HCT116 (cell line): ENCODE measurements around the gene GPR85. TPM values are rescaled to one million over a fixed set of nuclear protein-coding genes. Genes with fewer than 3 reads are reported as not detected.

ENCODE experiments used
- ATAC-seq: fragments of 200-7000 bp; cut with Tn5 transposase; 2 replicates; pipeline ENCODE4 v1.9.1; 2020; ENCODE audit warnings: mild to moderate bottlenecking, moderate library complexity
- BruUV-seq: library from RNA; stranded (reverse); fragments of 400-500 nt; replicated peaks from 2 replicates; lab custom pipeline; 2021; lab: Mats Ljungman, UMichigan
- CTCF ChIA-PET: fragments of 300-600 bp; sonication (Branson Sonifier 250); formaldehyde crosslinking; loops from one replicate; lab custom pipeline; 2021; ENCODE audit warnings: antibody characterized with exemption; lab: Charles Lee
- POLR2A ChIA-PET: fragments of 300-600, 350-600 bp; sonication (Branson Sonifier 250); formaldehyde crosslinking; loops from one replicate; lab custom pipeline; 2021; ENCODE audit warnings: antibody characterized with exemption; lab: Charles Lee
- RAD21 ChIA-PET, 2 experiments: fragments of 300-600 bp; sonication (Branson Sonifier 250); formaldehyde crosslinking; loops; one replicate each; lab custom pipeline; 2023; ENCODE audit warnings: low total read pairs in 2 of 2; ENCODE audit not compliant: uncharacterized antibody in 2 of 2, unreplicated experiment in 2 of 2, low non-redundant PET in 1 of 2; lab: Charles Lee
- DNase-seq: peaks from one replicate; pipeline ENCODE4 v3.0.0-alpha.2; 2010; ENCODE audit warnings: low read depth, low spot score
- H2AFZ ChIP-seq: fragments of 200-600 bp; shearing (Covaris generic), sonication (generic); 2 replicates; pipeline ENCODE4 v1.6.1; 2017; ENCODE audit warnings: low read depth, mixed run types, mixed read lengths, antibody characterized with exemption, low read length; ENCODE audit not compliant: poor library complexity, severe bottlenecking
- H3K27ac ChIP-seq: 2 replicates; pipeline ENCODE4 v1.5.1; 2012; ENCODE audit warnings: low read depth, low read length
- H3K27me3 ChIP-seq: fragments of 200-600 bp; sonication (generic); 2 replicates; pipeline ENCODE4 v1.6.1; 2016; ENCODE audit warnings: mixed run types, low read length, mixed read lengths; ENCODE audit not compliant: insufficient read depth
- H3K36me3 ChIP-seq, 2 experiments: fragments of 200-500 bp in 1 of 2; fragments of 200-600 bp in 1 of 2; sonication (Bioruptor generic) in 1 of 2; sonication (generic) in 1 of 2; 2 replicates each; pipeline versions ENCODE4 v1.5.1 to v1.6.1; 2014 to 2016; ENCODE audit warnings: low read length in 2 of 2, inconsistent platforms in 1 of 2, mixed read lengths in 1 of 2, mixed run types in 1 of 2; ENCODE audit not compliant: insufficient read depth in 2 of 2, control insufficient read depth in 1 of 2
- H3K4me1 ChIP-seq, 2 experiments: fragments of 200-600 bp in 1 of 2; sonication (generic) in 1 of 2; 2 replicates each; pipeline versions ENCODE4 v1.5.1 to v1.6.1; 2012 to 2017; ENCODE audit warnings: low read length in 2 of 2, inconsistent platforms in 1 of 2, mild to moderate bottlenecking in 1 of 2, mixed read lengths in 1 of 2, mixed run types in 1 of 2, moderate library complexity in 1 of 2; ENCODE audit not compliant: insufficient read depth in 2 of 2, control insufficient read depth in 1 of 2
- H3K4me2 ChIP-seq: fragments of 200-600 bp; sonication (generic); 2 replicates; pipeline ENCODE4 v1.6.1; 2017; ENCODE audit warnings: mixed run types, low read length, mixed read lengths
- H3K4me3 ChIP-seq, 2 experiments: fragments of 200-600 bp in 1 of 2; sonication (generic) in 1 of 2; replicated peaks in 1 of 2; 2 replicates each; pipeline ENCODE4 v1.5.1; 2011 to 2016; ENCODE audit warnings: low read length in 2 of 2, control low read depth in 1 of 2, low read depth in 1 of 2, mild to moderate bottlenecking in 1 of 2, mixed read lengths in 1 of 2, mixed run types in 1 of 2
- H3K79me2 ChIP-seq: fragments of 200-600 bp; sonication (generic); 2 replicates; pipeline ENCODE4 v1.6.1; 2017; ENCODE audit warnings: mild to moderate bottlenecking, mixed run types, low read length, moderate library complexity, mixed read lengths; ENCODE audit not compliant: insufficient read depth
- H3K9ac ChIP-seq: fragments of 200-600 bp; sonication (generic); 2 replicates; pipeline ENCODE4 v1.6.1; 2016; ENCODE audit warnings: low read length, mixed read lengths
- H3K9me2 ChIP-seq: fragments of 200-600 bp; sonication (generic), shearing (Covaris generic); 2 replicates; pipeline ENCODE4 v1.6.1; 2017; ENCODE audit warnings: mixed run types, mild to moderate bottlenecking, moderate library complexity; ENCODE audit not compliant: insufficient read depth
- H3K9me3 ChIP-seq, 2 experiments: fragments of 200-500 bp in 1 of 2; fragments of 200-600 bp in 1 of 2; sonication (Bioruptor generic) in 1 of 2; sonication (generic) in 1 of 2; 2 replicates each; pipeline ENCODE4 v1.6.1; 2014 to 2017; ENCODE audit warnings: low read length in 2 of 2, mixed read lengths in 2 of 2, inconsistent platforms in 1 of 2, low read depth in 1 of 2, mild to moderate bottlenecking in 1 of 2, mixed run types in 1 of 2, moderate library complexity in 1 of 2; ENCODE audit not compliant: control insufficient read depth in 1 of 2, insufficient read depth in 1 of 2
- H4K20me1 ChIP-seq: fragments of 200-600 bp; sonication (generic), shearing (Covaris generic); 2 replicates; pipeline ENCODE4 v1.6.1; 2017; ENCODE audit warnings: mixed run types, mild to moderate bottlenecking, moderate library complexity; ENCODE audit not compliant: insufficient read depth
- ATF3 ChIP-seq: IDR thresholded peaks from 2 replicates; pipeline ENCODE4 v1.6.1; 2012
- CBX3 ChIP-seq: IDR thresholded peaks from 2 replicates; pipeline ENCODE4 v1.6.1; 2012; ENCODE audit warnings: low read depth
- CEBPB ChIP-seq: IDR thresholded peaks from 2 replicates; pipeline ENCODE4 v1.6.1; 2012; ENCODE audit warnings: low read depth
- CTCF ChIP-seq, 3 experiments: fragments of 200-600 bp in 1 of 3; sonication (generic) in 1 of 3; IDR thresholded peaks in 2 of 3; conservative IDR thresholded peaks in 1 of 3; 2 replicates each; pipeline ENCODE4 v1.5.1; 2012 to 2017; ENCODE audit warnings: low read depth in 2 of 3, low read length in 2 of 3, antibody characterized with exemption in 1 of 3, borderline replicate concordance in 1 of 3, control low read depth in 1 of 3, mild to moderate bottlenecking in 1 of 3, mixed read lengths in 1 of 3, mixed run types in 1 of 3, moderate library complexity in 1 of 3; ENCODE audit not compliant: insufficient read depth in 1 of 3
- EGR1 ChIP-seq: IDR thresholded peaks from 2 replicates; pipeline ENCODE4 v1.6.1; 2012; ENCODE audit warnings: low read depth
- ELF1 ChIP-seq: IDR thresholded peaks from 2 replicates; pipeline ENCODE4 v1.6.1; 2012; ENCODE audit warnings: low read depth, borderline replicate concordance
- EZH2 ChIP-seq: fragments of 200-600 bp; sonication (generic); IDR thresholded peaks from 2 replicates; pipeline ENCODE4 v1.6.1; 2017; ENCODE audit warnings: antibody characterized with exemption, mixed run types
- EZH2phosphoT487 ChIP-seq: fragments of 200-600 bp; IDR thresholded peaks from 2 replicates; pipeline ENCODE4 v1.6.1; 2018; ENCODE audit warnings: antibody characterized with exemption, borderline replicate concordance
- FOSL1 ChIP-seq: IDR thresholded peaks from 2 replicates; pipeline ENCODE4 v1.6.1; 2012; ENCODE audit warnings: low read depth
- JUND ChIP-seq: IDR thresholded peaks from 2 replicates; pipeline ENCODE4 v1.6.1; 2012
- MAX ChIP-seq: IDR thresholded peaks from 2 replicates; pipeline ENCODE4 v1.6.1; 2012
- POLR2A ChIP-seq: IDR thresholded peaks from 2 replicates; pipeline ENCODE4 v1.7.0; 2011; ENCODE audit warnings: borderline replicate concordance; ENCODE audit not compliant: insufficient read depth, insufficient read length; ENCODE audit errors: extremely low read depth
- REST ChIP-seq: IDR thresholded peaks from 2 replicates; pipeline ENCODE4 v1.6.1; 2012; ENCODE audit warnings: low read depth
- SIN3A ChIP-seq: IDR thresholded peaks from 2 replicates; pipeline ENCODE4 v1.6.1; 2012; ENCODE audit warnings: low read depth
- SRF ChIP-seq: IDR thresholded peaks from 2 replicates; pipeline ENCODE4 v1.6.1; 2012; ENCODE audit warnings: low read depth
- TCF7L2 ChIP-seq: IDR thresholded peaks from 2 replicates; pipeline ENCODE4 v1.7.0; 2011; ENCODE audit warnings: borderline replicate concordance, inconsistent platforms; ENCODE audit not compliant: insufficient read depth, insufficient read length; ENCODE audit errors: extremely low read depth
- YY1 ChIP-seq: IDR thresholded peaks from 2 replicates; pipeline ENCODE4 v1.6.1; 2011; ENCODE audit warnings: low read length, low read depth, moderate library complexity, mild to moderate bottlenecking; ENCODE audit not compliant: insufficient replicate concordance; ENCODE audit errors: extremely low read depth
- ZBTB33 ChIP-seq: IDR thresholded peaks from 2 replicates; pipeline ENCODE4 v1.6.1; 2011; ENCODE audit warnings: mild to moderate bottlenecking, low read length, moderate library complexity; ENCODE audit not compliant: insufficient replicate concordance; ENCODE audit errors: extremely low read depth
- ZNF274 ChIP-seq: fragments of 200-500 bp; sonication (Bioruptor generic); IDR thresholded peaks from 2 replicates; pipeline ENCODE4 v1.6.1; 2014; ENCODE audit warnings: mild to moderate bottlenecking, low read depth, low read length, inconsistent platforms
- intact Hi-C: fragments of 100-400 bp; cut with micrococcal nuclease; formaldehyde crosslinking; loops from 2 replicates; pipeline ENCODE4 v1.10.0; 2022
- total RNA-seq: library from RNA; stranded (reverse); gene quantifications from one replicate; pipeline ENCODE4 v1.2.1, GENCODE V29; 2021; ENCODE audit not compliant: unreplicated experiment

GPR85 gene
- total RNA-seq, 1 experiment from 2014 or later: not detected

- ATAC-seq (no peak), DNase-seq (no peak)
- CTCF ChIA-PET: no interaction called here
- POLR2A ChIA-PET: no interaction called here
- no peak overlapping the region for H3K9ac ChIP-seq
- H3K36me3 ChIP-seq: no peaks in the 10 kb centered on the region
- H3K9me2 ChIP-seq: no peaks in the 10 kb centered on the region; the same call in 1 of the 2 replicates
- H3K4me2 ChIP-seq: no peak overlapping the region
- intact Hi-C loops: no loop called here
- BruUV-seq: no TSS peak
- H2AFZ ChIP-seq: no peak overlapping the region
- no peak overlapping the region for H3K4me3 ChIP-seq
- H3K4me1 ChIP-seq: no peaks in the 10 kb centered on the region
- H3K27me3 ChIP-seq: no peaks in the 10 kb centered on the region
- no peaks in the 10 kb centered on the region for H3K9me3 ChIP-seq
- H3K79me2 ChIP-seq: no peaks in the 10 kb centered on the region
- no peaks in the 10 kb centered on the region for H4K20me1 ChIP-seq
- TF ChIP-seq YY1: no peak
- TF ChIP-seq EGR1: no peak
- no peak for TF ChIP-seq CEBPB
- TF ChIP-seq CBX3: no peak
- TF ChIP-seq EZH2: no peak
- TF ChIP-seq ATF3: no peak
- TF ChIP-seq ZBTB33: no peak
- TF ChIP-seq MAX: no peak
- TF ChIP-seq EZH2phosphoT487: no peak
- TF ChIP-seq ZNF274: no peak
- no peak for TF ChIP-seq SRF
- no peak for TF ChIP-seq POLR2A
- no peak for TF ChIP-seq SIN3A
- no peak for TF ChIP-seq TCF7L2
- TF ChIP-seq FOSL1: no peak
- TF ChIP-seq ELF1: no peak
- no peak for TF ChIP-seq JUND
- TF ChIP-seq REST: no peak
- TF ChIP-seq CTCF (IDR thresholded peaks at IDR 0.05 in 2 of 3, conservative IDR thresholded peaks at IDR 0.05 in 1 of 3; ENCODE audit: borderline replicate concordance in 1 of 3, insufficient read depth in 1 of 3, low read depth in 2 of 3, low read length in 2 of 3): no peak
- H3K27ac ChIP-seq: no peak overlapping the region
- RAD21 ChIA-PET: no interaction called here
Observed at GRCh38 chr7:113128031-113128430, 41.4 kb upstream of the GPR85 start.
